GM12878 (cell line): Measurements from ENCODE around the gene DRP2. TPM values are rescaled to one million over a fixed set of nuclear protein-coding genes. Genes with fewer than 3 reads are reported as not detected.

Source experiments
- ATAC-seq: fragments of 200-7000 bp; cut with Tn5 transposase; 3 replicates; pipeline ENCODE4 v1.9.1; 2020; ENCODE audit warnings: mild to moderate bottlenecking, moderate library complexity
- BruUV-seq: library from RNA; stranded (reverse); fragments of 400-500 nt; replicated peaks from 2 replicates; lab custom pipeline; 2021; lab: Mats Ljungman, UMichigan
- CTCF ChIA-PET: fragments of 300-600 bp; sonication (Branson Sonifier 250); formaldehyde crosslinking; extraction: SDS; loops from one replicate; lab custom pipeline; 2021; ENCODE audit warnings: inconsistent platforms; lab: Yijun Ruan, JAX
- POLR2A ChIA-PET: fragments of 350-600 bp; formaldehyde crosslinking; extraction: SDS; loops from one replicate; lab custom pipeline; 2021; ENCODE audit warnings: inconsistent platforms; lab: Charles Lee
- RAD21 ChIA-PET: fragments of 300-600 bp; sonication (Branson Sonifier 250); formaldehyde crosslinking; loops from one replicate; lab custom pipeline; 2023; ENCODE audit warnings: antibody characterized with exemption; ENCODE audit not compliant: unreplicated experiment; lab: Charles Lee
- SMC1A ChIA-PET: fragments of 300-600 bp; sonication (Branson Sonifier 250); formaldehyde crosslinking; loops from one replicate; lab custom pipeline; 2023; ENCODE audit not compliant: unreplicated experiment, uncharacterized antibody; lab: Charles Lee
- DNase-seq: peaks from one replicate; pipeline ENCODE4 v3.0.0-alpha.2; 2011; ENCODE audit warnings: low read depth, low spot score
- FAIRE-seq: peaks from 3 replicates; lab custom pipeline; 2011; peaks lifted over from hg19 to GRCh38; lab: Jason Lieb, UNC
- H2AFZ ChIP-seq: 2 replicates; pipeline ENCODE4 v1.6.0; 2011; ENCODE audit warnings: low read depth, low read length, control low read depth; ENCODE audit not compliant: control insufficient read depth
- H3K27ac ChIP-seq: 2 replicates; pipeline ENCODE4 v1.5.1; 2011; ENCODE audit warnings: control low read depth; ENCODE audit not compliant: control insufficient read depth, insufficient read depth
- H3K27me3 ChIP-seq, 2 experiments: replicated peaks in 1 of 2; 2 replicates each; pipeline versions ENCODE4 v1.6.0 to v1.6.1; 2011; ENCODE audit warnings: low read length in 1 of 2; ENCODE audit not compliant: control insufficient read depth in 2 of 2, insufficient read depth in 2 of 2
- H3K36me3 ChIP-seq, 2 experiments: 2 replicates each; pipeline ENCODE4 v1.5.1; 2011; ENCODE audit warnings: low read length in 1 of 2; ENCODE audit not compliant: control insufficient read depth in 2 of 2, insufficient read depth in 2 of 2
- H3K4me1 ChIP-seq: 2 replicates; pipeline ENCODE4 v1.6.1; 2011; ENCODE audit warnings: mild to moderate bottlenecking, low read length, moderate library complexity, mixed read lengths; ENCODE audit not compliant: control insufficient read depth, insufficient read depth
- H3K4me2 ChIP-seq: 2 replicates; pipeline ENCODE4 v1.6.0; 2011; ENCODE audit warnings: control low read depth; ENCODE audit not compliant: control insufficient read depth, insufficient read depth
- H3K4me3 ChIP-seq: fragments of 200-600 bp; sonication (generic); 2 replicates; pipeline ENCODE4 v1.5.1; 2016
- H3K79me2 ChIP-seq: 2 replicates; pipeline ENCODE4 v1.6.0; 2011; ENCODE audit warnings: low read length; ENCODE audit not compliant: control insufficient read depth, insufficient read depth
- H3K9ac ChIP-seq: 2 replicates; pipeline ENCODE4 v1.8.0; 2011; ENCODE audit warnings: low read length, control low read depth, mixed read lengths; ENCODE audit not compliant: control insufficient read depth, insufficient read depth
- H3K9me3 ChIP-seq: replicated peaks from 3 replicates; pipeline ENCODE4 v1.5.1; 2011; ENCODE audit warnings: mild to moderate bottlenecking, low read length; ENCODE audit not compliant: control insufficient read depth, insufficient read depth
- H4K20me1 ChIP-seq: 2 replicates; pipeline ENCODE4 v1.6.0; 2011; ENCODE audit not compliant: control insufficient read depth, insufficient read depth
- CEBPB ChIP-seq, 2 experiments: fragments of 150-350 bp in 1 of 2; IDR thresholded peaks; 2 replicates each; pipeline ENCODE4 v1.6.1; 2012 to 2014; ENCODE audit warnings: low read depth in 2 of 2, low read length in 2 of 2, borderline replicate concordance in 1 of 2, inconsistent platforms in 1 of 2
- CHD2 ChIP-seq: IDR thresholded peaks from 2 replicates; pipeline ENCODE4 v1.6.1; 2011; ENCODE audit warnings: low read depth, low read length, improper control_type of control experiment, borderline replicate concordance
- EP300 ChIP-seq, 2 experiments: fragments of 150-350 bp in 1 of 2; IDR thresholded peaks; 2 replicates each; pipeline ENCODE4 v1.6.1; 2011 to 2012; ENCODE audit warnings: low read depth in 2 of 2, low read length in 2 of 2, borderline replicate concordance in 1 of 2, improper control_type of control experiment in 1 of 2, inconsistent platforms in 1 of 2; ENCODE audit not compliant: control insufficient read depth in 1 of 2
- GABPA ChIP-seq: IDR thresholded peaks from 2 replicates; pipeline ENCODE4 v1.6.1; 2014; ENCODE audit warnings: antibody characterized with exemption, low read depth, mild to moderate bottlenecking, inconsistent platforms
- GATAD2B ChIP-seq: fragments of 450-650 bp; conservative IDR thresholded peaks from 2 replicates; pipeline ENCODE4 v1.6.1; 2017; ENCODE audit warnings: low read depth, mild to moderate bottlenecking, moderate library complexity
- HCFC1 ChIP-seq: fragments of 150-350 bp; IDR thresholded peaks from 2 replicates; pipeline ENCODE4 v1.6.1; 2014; ENCODE audit warnings: low read length
- REST ChIP-seq: IDR thresholded peaks from 2 replicates; pipeline ENCODE4 v1.6.1; 2012; ENCODE audit warnings: mild to moderate bottlenecking, low read depth, low read length
- SIX5 ChIP-seq: IDR thresholded peaks from 2 replicates; pipeline ENCODE4 v1.6.1; 2011; ENCODE audit warnings: mild to moderate bottlenecking, low read depth, low read length, moderate library complexity; ENCODE audit not compliant: severe bottlenecking
- SMC3 ChIP-seq: IDR thresholded peaks from 2 replicates; pipeline ENCODE4 v1.6.1; 2011; ENCODE audit warnings: low read length, improper control_type of control experiment, borderline replicate concordance
- SPI1 ChIP-seq: IDR thresholded peaks from 2 replicates; pipeline ENCODE4 v1.6.1; 2011; ENCODE audit warnings: low read depth, mild to moderate bottlenecking, low read length, moderate library complexity, borderline replicate concordance; ENCODE audit not compliant: insufficient read depth
- ZNF384 ChIP-seq: IDR thresholded peaks from 2 replicates; pipeline ENCODE4 v1.6.1; 2012; ENCODE audit warnings: low read depth, mild to moderate bottlenecking, low read length, improper control_type of control experiment, borderline replicate concordance
- WGBS: methylation state at CpG from one replicate; pipeline ENCODE4 v1.1.6; 2016; ENCODE audit warnings: low lambda C conversion rate; ENCODE audit not compliant: insufficient replicate concordance, insufficient coverage; ENCODE audit errors: missing lambda C conversion rate; 5-methylcytosine and 5-hydroxymethylcytosine counted together
- in situ Hi-C: fragments of 300-500 bp; cut with MboI; formaldehyde crosslinking; loops from 9 replicates; pipeline ENCODE4 v1.14.3; 2018; ENCODE audit warnings: mixed read lengths
- intact Hi-C: fragments of 100-400 bp; cut with micrococcal nuclease; formaldehyde crosslinking; loops from one replicate; pipeline ENCODE4 v1.14.2; 2022; ENCODE audit not compliant: unreplicated experiment
- polyA plus RNA-seq, 11 experiments: library from polyadenylated mRNA; depleted of rRNA in 4 of 11; unstranded in 6 of 11; stranded (reverse) in 5 of 11; fragments of >200 nt; fragmentation: Nextera tagmentation in 4 of 11; fragmentation: Illumina TruSeq in 1 of 11; extraction: Ambion mirVana in 4 of 11; extraction: Trizol in 1 of 11; gene quantifications; 1 replicate in 1 of 11; 2 replicates in 10 of 11; pipeline versions ENCODE4 v1.2.1 to v1.2.3, GENCODE V29; 2011 to 2016; ENCODE audit warnings: inconsistent platforms in 2 of 11, missing spikeins in 2 of 11, low read depth in 1 of 11
- total RNA-seq, 4 experiments: library from RNA; depleted of rRNA in 3 of 4; stranded (reverse); fragments of >200 nt in 3 of 4; fragmentation: Illumina TruSeq in 1 of 4; extraction: Trizol in 1 of 4; gene quantifications; 2 replicates each; pipeline versions ENCODE4 v1.2.1 to v1.2.3, GENCODE V29; 2013 to 2021
- TF ChIP-seq, protein P1 (sequence below): IDR thresholded peaks from 2 replicates; pipeline ENCODE4 v1.6.1; 2011; ENCODE audit warnings: low read depth, low read length, improper control_type of control experiment, borderline replicate concordance

The DRP2 gene
- total and polyA plus RNA-seq, 10 of the 15 experiments (the other 5 are each of a cell fraction or from before 2014, with no cell fraction given): 0.02 to 0.37 (median 0.15) TPM; not detected in 1

DNA sequence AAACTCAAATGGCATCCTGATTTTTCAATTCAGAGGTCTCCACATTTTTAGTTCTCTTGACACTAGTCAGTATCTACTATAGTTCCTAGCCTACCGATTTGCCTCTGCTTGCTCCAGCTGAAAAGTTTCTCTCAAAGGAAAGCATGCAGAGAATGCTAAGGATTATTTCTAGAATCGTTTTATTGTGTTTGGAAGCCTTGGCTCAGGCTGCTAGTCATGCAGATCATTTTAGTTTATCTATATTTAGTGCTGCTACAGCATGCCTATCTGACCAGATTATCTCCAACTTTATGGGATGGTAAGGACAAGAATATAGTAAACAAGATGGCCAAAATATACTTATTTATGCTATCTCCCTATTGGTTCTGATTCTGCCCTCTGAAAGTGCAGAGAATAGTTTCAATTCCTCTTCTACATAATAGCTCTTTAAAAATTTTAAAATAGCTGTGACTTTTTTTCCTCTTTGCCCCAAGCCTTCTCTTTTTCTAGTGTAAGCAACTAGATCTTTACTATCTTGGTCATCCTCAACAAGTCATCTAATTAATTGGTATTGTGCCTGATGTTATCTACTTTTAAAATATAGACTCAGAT, 15.7 kb upstream of the DRP2 start:
- Histone ChIP-seq H3K4me1 (no peaks in the 10 kb centered on the region), H4K20me1 (no peaks in the 10 kb centered on the region), H3K4me3 (no peak overlapping the region), H3K36me3 (no peaks in the 10 kb centered on the region), H3K4me2 (no peak overlapping the region), H3K27ac (no peak overlapping the region), H3K27me3 (no peaks in the 10 kb centered on the region), H3K9me3 (no peaks in the 10 kb centered on the region), H3K79me2 (no peaks in the 10 kb centered on the region), H3K9ac (no peak overlapping the region), H2AFZ (no peak overlapping the region)
- FAIRE-seq: no peak
- no TSS peak for BruUV-seq
- CTCF ChIA-PET: no interaction called here
- POLR2A ChIA-PET: interaction anchor here (0.6 kb wide), 1 partner anchor 41 kb away, joined by 4 read pairs; no protein-coding TSS in a partner anchor
- peak; percentile 48; the same call in 2 of the 3 replicates for ATAC-seq
- intact Hi-C loops (no loop called here), in situ Hi-C loops (no loop called here)
- SMC1A ChIA-PET: no interaction called here
- RAD21 ChIA-PET: no interaction called here
- peak; percentile 57; the same call in 1 of the 2 replicates for TF ChIP-seq SPI1
- no peak for TF ChIP-seq EP300 (IDR thresholded peaks at IDR 0.05; ENCODE audit: borderline replicate concordance in 1 of 2, control insufficient read depth in 1 of 2, low read depth in 2 of 2, low read length in 2 of 2)
- no peak for TF ChIP-seq CEBPB (IDR thresholded peaks at IDR 0.05; ENCODE audit: borderline replicate concordance in 1 of 2, low read depth in 2 of 2, low read length in 2 of 2)
- TF ChIP-seq GATAD2B: no peak
- no peak for TF ChIP-seq GABPA
- WGBS: 23% methylated on average over 2 of the region's 2 CpGs
- no peak for DNase-seq

DNA sequence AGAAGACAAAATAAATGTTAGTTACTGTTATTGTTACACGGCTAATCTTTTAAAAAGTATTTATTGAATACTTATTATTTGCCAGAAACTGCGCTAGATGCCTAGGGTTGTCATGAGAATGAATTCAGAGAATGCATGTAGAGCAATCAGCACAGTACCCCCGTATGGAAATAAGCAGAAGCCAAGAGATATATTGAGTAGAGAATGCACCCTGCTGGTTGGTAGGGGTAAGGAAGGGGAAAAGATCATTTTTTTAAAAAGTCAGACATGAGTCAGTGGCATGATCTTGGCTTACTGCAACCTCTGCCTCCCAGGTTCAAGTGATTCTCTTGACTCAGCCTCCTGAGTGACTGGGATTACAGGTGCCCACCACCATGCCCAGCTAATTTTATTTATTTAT, 13.1 kb upstream of the DRP2 start:
- Histone ChIP-seq H3K4me1 (no peaks in the 10 kb centered on the region), H2AFZ (no peak overlapping the region), H3K9me3 (no peaks in the 10 kb centered on the region), H3K9ac (no peak overlapping the region), H3K4me2 (no peak overlapping the region), H3K27me3 (no peaks in the 10 kb centered on the region), H3K27ac (no peak overlapping the region), H4K20me1 (no peaks in the 10 kb centered on the region), H3K36me3 (no peaks in the 10 kb centered on the region), H3K79me2 (no peaks in the 10 kb centered on the region), H3K4me3 (no peak overlapping the region)
- no TSS peak for BruUV-seq
- no peak for DNase-seq
- POLR2A ChIA-PET: no interaction called here
- CTCF ChIA-PET: interaction anchor here (1.1 kb wide), 1 partner anchor 123 kb away, joined by 3 read pairs; no protein-coding TSS in a partner anchor
- in situ Hi-C loops: loop anchor here (5.0 kb wide), 1 partner anchor 309 kb away; no protein-coding TSS in a partner anchor
- ATAC-seq: peak; percentile 89
- FAIRE-seq: no peak
- WGBS: 0% methylated on average over 3 of the region's 3 CpGs
- intact Hi-C loops: loop anchor here (5.0 kb wide), 2 partner anchors 309 to 519 kb away; no protein-coding TSS in a partner anchor
- RAD21 ChIA-PET: no interaction called here
- SMC1A ChIA-PET: no interaction called here
- TF ChIP-seq, protein P1, sequence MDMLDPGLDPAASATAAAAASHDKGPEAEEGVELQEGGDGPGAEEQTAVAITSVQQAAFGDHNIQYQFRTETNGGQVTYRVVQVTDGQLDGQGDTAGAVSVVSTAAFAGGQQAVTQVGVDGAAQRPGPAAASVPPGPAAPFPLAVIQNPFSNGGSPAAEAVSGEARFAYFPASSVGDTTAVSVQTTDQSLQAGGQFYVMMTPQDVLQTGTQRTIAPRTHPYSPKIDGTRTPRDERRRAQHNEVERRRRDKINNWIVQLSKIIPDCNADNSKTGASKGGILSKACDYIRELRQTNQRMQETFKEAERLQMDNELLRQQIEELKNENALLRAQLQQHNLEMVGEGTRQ: no peak
- no peak for TF ChIP-seq CHD2
- no peak for TF ChIP-seq HCFC1
- peak; percentile 55; the same call in 1 of the 2 replicates for TF ChIP-seq SMC3
- no peak for TF ChIP-seq SIX5
- TF ChIP-seq ZNF384: 0 out of 2 replicates have a peak, but pooled peaks have one; percentile 48
- no peak for TF ChIP-seq REST
